SK-N-SH treated with all-trans-retinoic acid at 6 μM for 48 hours (cell line): Measurements from ENCODE around the gene SLC45A1.

ENCODE experiments used
- ARNTL ChIP-seq: fragments of 450-650 bp; formaldehyde crosslinking; IDR thresholded peaks from 2 replicates; pipeline ENCODE4 v1.5.0; 2020; ENCODE audit warnings: low read depth, mild to moderate bottlenecking, moderate library complexity, borderline replicate concordance
- TF ChIP-seq, protein P1 (sequence below): fragments of 250-450 bp; sonication (Bioruptor Pico); IDR thresholded peaks from 2 replicates; pipeline ENCODE4 v1.8.0; 2020; ENCODE audit warnings: mild to moderate bottlenecking, moderate library complexity, borderline replicate concordance

GRCh38 chr1:8321612-8322011 is 3.7 kb downstream of the SLC45A1 start:
- no peak for TF ChIP-seq ARNTL (CRISPR knock-in tag)
- TF ChIP-seq, protein P1, sequence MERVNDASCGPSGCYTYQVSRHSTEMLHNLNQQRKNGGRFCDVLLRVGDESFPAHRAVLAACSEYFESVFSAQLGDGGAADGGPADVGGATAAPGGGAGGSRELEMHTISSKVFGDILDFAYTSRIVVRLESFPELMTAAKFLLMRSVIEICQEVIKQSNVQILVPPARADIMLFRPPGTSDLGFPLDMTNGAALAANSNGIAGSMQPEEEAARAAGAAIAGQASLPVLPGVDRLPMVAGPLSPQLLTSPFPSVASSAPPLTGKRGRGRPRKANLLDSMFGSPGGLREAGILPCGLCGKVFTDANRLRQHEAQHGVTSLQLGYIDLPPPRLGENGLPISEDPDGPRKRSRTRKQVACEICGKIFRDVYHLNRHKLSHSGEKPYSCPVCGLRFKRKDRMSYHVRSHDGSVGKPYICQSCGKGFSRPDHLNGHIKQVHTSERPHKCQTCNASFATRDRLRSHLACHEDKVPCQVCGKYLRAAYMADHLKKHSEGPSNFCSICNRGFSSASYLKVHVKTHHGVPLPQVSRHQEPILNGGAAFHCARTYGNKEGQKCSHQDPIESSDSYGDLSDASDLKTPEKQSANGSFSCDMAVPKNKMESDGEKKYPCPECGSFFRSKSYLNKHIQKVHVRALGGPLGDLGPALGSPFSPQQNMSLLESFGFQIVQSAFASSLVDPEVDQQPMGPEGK (CRISPR knock-in tag) = no peak
